HCT116 (cell line): ENCODE results near the gene KYNU. TPM values are rescaled to one million over a fixed set of nuclear protein-coding genes. Genes with fewer than 3 reads are reported as not detected.

Source experiments
- ATAC-seq: fragments of 200-7000 bp; cut with Tn5 transposase; 2 replicates; pipeline ENCODE4 v1.9.1; 2020; ENCODE audit warnings: mild to moderate bottlenecking, moderate library complexity
- BruUV-seq: library from RNA; stranded (reverse); fragments of 400-500 nt; replicated peaks from 2 replicates; lab custom pipeline; 2021; lab: Mats Ljungman, UMichigan
- CTCF ChIA-PET: fragments of 300-600 bp; sonication (Branson Sonifier 250); formaldehyde crosslinking; loops from one replicate; lab custom pipeline; 2021; ENCODE audit warnings: antibody characterized with exemption; lab: Charles Lee
- POLR2A ChIA-PET: fragments of 300-600, 350-600 bp; sonication (Branson Sonifier 250); formaldehyde crosslinking; loops from one replicate; lab custom pipeline; 2021; ENCODE audit warnings: antibody characterized with exemption; lab: Charles Lee
- RAD21 ChIA-PET, 2 experiments: fragments of 300-600 bp; sonication (Branson Sonifier 250); formaldehyde crosslinking; loops; one replicate each; lab custom pipeline; 2023; ENCODE audit warnings: low total read pairs in 2 of 2; ENCODE audit not compliant: uncharacterized antibody in 2 of 2, unreplicated experiment in 2 of 2, low non-redundant PET in 1 of 2; lab: Charles Lee
- DNase-seq: peaks from one replicate; pipeline ENCODE4 v3.0.0-alpha.2; 2010; ENCODE audit warnings: low read depth, low spot score
- H2AFZ ChIP-seq: fragments of 200-600 bp; shearing (Covaris generic), sonication (generic); 2 replicates; pipeline ENCODE4 v1.6.1; 2017; ENCODE audit warnings: low read depth, mixed run types, mixed read lengths, antibody characterized with exemption, low read length; ENCODE audit not compliant: poor library complexity, severe bottlenecking
- H3K27ac ChIP-seq: 2 replicates; pipeline ENCODE4 v1.5.1; 2012; ENCODE audit warnings: low read depth, low read length
- H3K27me3 ChIP-seq: fragments of 200-600 bp; sonication (generic); 2 replicates; pipeline ENCODE4 v1.6.1; 2016; ENCODE audit warnings: mixed run types, low read length, mixed read lengths; ENCODE audit not compliant: insufficient read depth
- H3K36me3 ChIP-seq, 2 experiments: fragments of 200-500 bp in 1 of 2; fragments of 200-600 bp in 1 of 2; sonication (Bioruptor generic) in 1 of 2; sonication (generic) in 1 of 2; 2 replicates each; pipeline versions ENCODE4 v1.5.1 to v1.6.1; 2014 to 2016; ENCODE audit warnings: low read length in 2 of 2, inconsistent platforms in 1 of 2, mixed read lengths in 1 of 2, mixed run types in 1 of 2; ENCODE audit not compliant: insufficient read depth in 2 of 2, control insufficient read depth in 1 of 2
- H3K4me1 ChIP-seq, 2 experiments: fragments of 200-600 bp in 1 of 2; sonication (generic) in 1 of 2; 2 replicates each; pipeline versions ENCODE4 v1.5.1 to v1.6.1; 2012 to 2017; ENCODE audit warnings: low read length in 2 of 2, inconsistent platforms in 1 of 2, mild to moderate bottlenecking in 1 of 2, mixed read lengths in 1 of 2, mixed run types in 1 of 2, moderate library complexity in 1 of 2; ENCODE audit not compliant: insufficient read depth in 2 of 2, control insufficient read depth in 1 of 2
- H3K4me2 ChIP-seq: fragments of 200-600 bp; sonication (generic); 2 replicates; pipeline ENCODE4 v1.6.1; 2017; ENCODE audit warnings: mixed run types, low read length, mixed read lengths
- H3K4me3 ChIP-seq, 2 experiments: fragments of 200-600 bp in 1 of 2; sonication (generic) in 1 of 2; replicated peaks in 1 of 2; 2 replicates each; pipeline ENCODE4 v1.5.1; 2011 to 2016; ENCODE audit warnings: low read length in 2 of 2, control low read depth in 1 of 2, low read depth in 1 of 2, mild to moderate bottlenecking in 1 of 2, mixed read lengths in 1 of 2, mixed run types in 1 of 2
- H3K79me2 ChIP-seq: fragments of 200-600 bp; sonication (generic); 2 replicates; pipeline ENCODE4 v1.6.1; 2017; ENCODE audit warnings: mild to moderate bottlenecking, mixed run types, low read length, moderate library complexity, mixed read lengths; ENCODE audit not compliant: insufficient read depth
- H3K9ac ChIP-seq: fragments of 200-600 bp; sonication (generic); 2 replicates; pipeline ENCODE4 v1.6.1; 2016; ENCODE audit warnings: low read length, mixed read lengths
- H3K9me2 ChIP-seq: fragments of 200-600 bp; sonication (generic), shearing (Covaris generic); 2 replicates; pipeline ENCODE4 v1.6.1; 2017; ENCODE audit warnings: mixed run types, mild to moderate bottlenecking, moderate library complexity; ENCODE audit not compliant: insufficient read depth
- H3K9me3 ChIP-seq, 2 experiments: fragments of 200-500 bp in 1 of 2; fragments of 200-600 bp in 1 of 2; sonication (Bioruptor generic) in 1 of 2; sonication (generic) in 1 of 2; 2 replicates each; pipeline ENCODE4 v1.6.1; 2014 to 2017; ENCODE audit warnings: low read length in 2 of 2, mixed read lengths in 2 of 2, inconsistent platforms in 1 of 2, low read depth in 1 of 2, mild to moderate bottlenecking in 1 of 2, mixed run types in 1 of 2, moderate library complexity in 1 of 2; ENCODE audit not compliant: control insufficient read depth in 1 of 2, insufficient read depth in 1 of 2
- H4K20me1 ChIP-seq: fragments of 200-600 bp; sonication (generic), shearing (Covaris generic); 2 replicates; pipeline ENCODE4 v1.6.1; 2017; ENCODE audit warnings: mixed run types, mild to moderate bottlenecking, moderate library complexity; ENCODE audit not compliant: insufficient read depth
- CEBPB ChIP-seq: IDR thresholded peaks from 2 replicates; pipeline ENCODE4 v1.6.1; 2012; ENCODE audit warnings: low read depth
- EGR1 ChIP-seq: IDR thresholded peaks from 2 replicates; pipeline ENCODE4 v1.6.1; 2012; ENCODE audit warnings: low read depth
- ELF1 ChIP-seq: IDR thresholded peaks from 2 replicates; pipeline ENCODE4 v1.6.1; 2012; ENCODE audit warnings: low read depth, borderline replicate concordance
- EZH2 ChIP-seq: fragments of 200-600 bp; sonication (generic); IDR thresholded peaks from 2 replicates; pipeline ENCODE4 v1.6.1; 2017; ENCODE audit warnings: antibody characterized with exemption, mixed run types
- FOSL1 ChIP-seq: IDR thresholded peaks from 2 replicates; pipeline ENCODE4 v1.6.1; 2012; ENCODE audit warnings: low read depth
- JUND ChIP-seq: IDR thresholded peaks from 2 replicates; pipeline ENCODE4 v1.6.1; 2012
- MAX ChIP-seq: IDR thresholded peaks from 2 replicates; pipeline ENCODE4 v1.6.1; 2012
- RAD21 ChIP-seq: IDR thresholded peaks from 2 replicates; pipeline ENCODE4 v1.6.1; 2012; ENCODE audit warnings: low read depth, mild to moderate bottlenecking
- REST ChIP-seq: IDR thresholded peaks from 2 replicates; pipeline ENCODE4 v1.6.1; 2012; ENCODE audit warnings: low read depth
- SIN3A ChIP-seq: IDR thresholded peaks from 2 replicates; pipeline ENCODE4 v1.6.1; 2012; ENCODE audit warnings: low read depth
- TCF7L2 ChIP-seq: IDR thresholded peaks from 2 replicates; pipeline ENCODE4 v1.7.0; 2011; ENCODE audit warnings: borderline replicate concordance, inconsistent platforms; ENCODE audit not compliant: insufficient read depth, insufficient read length; ENCODE audit errors: extremely low read depth
- intact Hi-C: fragments of 100-400 bp; cut with micrococcal nuclease; formaldehyde crosslinking; loops from 2 replicates; pipeline ENCODE4 v1.10.0; 2022
- total RNA-seq: library from RNA; stranded (reverse); gene quantifications from one replicate; pipeline ENCODE4 v1.2.1, GENCODE V29; 2021; ENCODE audit not compliant: unreplicated experiment

The KYNU gene
- total RNA-seq, 1 experiment from 2014 or later: 0.22 TPM

- Histone ChIP-seq H3K4me1 (no peaks in the 10 kb centered on the region), H3K9me2 (no peaks in the 10 kb centered on the region), H3K36me3 (no peaks in the 10 kb centered on the region), H3K27me3 (no peaks in the 10 kb centered on the region), H2AFZ (no peak overlapping the region), H3K4me2 (no peak overlapping the region), H3K79me2 (no peaks in the 10 kb centered on the region), H3K4me3 (no peak overlapping the region), H3K9me3 (no peaks in the 10 kb centered on the region), H3K27ac (no peak overlapping the region), H3K9ac (no peak overlapping the region), H4K20me1 (no peaks in the 10 kb centered on the region)
- RAD21 ChIA-PET: no interaction called here
- ATAC-seq: no peak
- DNase-seq: no peak
- POLR2A ChIA-PET: no interaction called here
- no peak for TF ChIP-seq TCF7L2
- TF ChIP-seq FOSL1: no peak
- TF ChIP-seq SIN3A: no peak
- TF ChIP-seq ELF1: no peak
- TF ChIP-seq CEBPB: no peak
- TF ChIP-seq EGR1: no peak
- no peak for TF ChIP-seq MAX
- TF ChIP-seq REST: no peak
- no peak for TF ChIP-seq EZH2
- TF ChIP-seq JUND: no peak
- no peak for TF ChIP-seq RAD21
- BruUV-seq: no TSS peak
- intact Hi-C loops: no loop called here
- CTCF ChIA-PET: no interaction called here
Measured at GRCh38 chr2:142880279-142880678, 2.8 kb downstream of the KYNU start.
